Breast epithelium (tissue), 3 donors: ENCODE data around the gene FTCD.

Experiments used
- CTCF ChIP-seq, 3 donors: fragments of 450-650 bp; IDR thresholded peaks; one replicate each; pipeline ENCODE4 v1.5.1; 2016 to 2017; ENCODE audit warnings: antibody characterized with exemption in 3 of 3, mild to moderate bottlenecking in 3 of 3, moderate library complexity in 3 of 3
- POLR2A ChIP-seq: fragments of 450-650 bp; IDR thresholded peaks from one replicate; pipeline ENCODE4 v1.6.1; 2016; ENCODE audit warnings: antibody characterized with exemption, mild to moderate bottlenecking, moderate library complexity

- TF ChIP-seq CTCF (IDR thresholded peaks at IDR 0.05): no peak
- no peak for TF ChIP-seq POLR2A
These were observed 4.7 kb upstream of the FTCD start for GRCh38 chr21:46159841-46160656.
